Measurements from ENCODE around the gene ZNF846.

GRCh38 chr19:9808855-9809824 is 40.6 kb upstream of the ZNF846 start:
- TF ChIP-seq MTA3 (IDR thresholded peaks at IDR 0.05; ENCODE audit: borderline replicate concordance, low read length) (no peak), BHLHE40 (IDR thresholded peaks at IDR 0.05; ENCODE audit: borderline replicate concordance in 1 of 2, low read depth in 2 of 2, low read length in 1 of 2) (0 out of 4 replicates have a peak, but pooled peaks of 1 of the 2 experiments have one; percentile 22), SUZ12 (IDR thresholded peaks at IDR 0.05; ENCODE audit: unreplicated experiment) (no peak), POLR2A (IDR thresholded peaks at IDR 0.05; ENCODE audit: low read depth, low read length) (no peak)
- TF ChIP-seq, protein P1, sequence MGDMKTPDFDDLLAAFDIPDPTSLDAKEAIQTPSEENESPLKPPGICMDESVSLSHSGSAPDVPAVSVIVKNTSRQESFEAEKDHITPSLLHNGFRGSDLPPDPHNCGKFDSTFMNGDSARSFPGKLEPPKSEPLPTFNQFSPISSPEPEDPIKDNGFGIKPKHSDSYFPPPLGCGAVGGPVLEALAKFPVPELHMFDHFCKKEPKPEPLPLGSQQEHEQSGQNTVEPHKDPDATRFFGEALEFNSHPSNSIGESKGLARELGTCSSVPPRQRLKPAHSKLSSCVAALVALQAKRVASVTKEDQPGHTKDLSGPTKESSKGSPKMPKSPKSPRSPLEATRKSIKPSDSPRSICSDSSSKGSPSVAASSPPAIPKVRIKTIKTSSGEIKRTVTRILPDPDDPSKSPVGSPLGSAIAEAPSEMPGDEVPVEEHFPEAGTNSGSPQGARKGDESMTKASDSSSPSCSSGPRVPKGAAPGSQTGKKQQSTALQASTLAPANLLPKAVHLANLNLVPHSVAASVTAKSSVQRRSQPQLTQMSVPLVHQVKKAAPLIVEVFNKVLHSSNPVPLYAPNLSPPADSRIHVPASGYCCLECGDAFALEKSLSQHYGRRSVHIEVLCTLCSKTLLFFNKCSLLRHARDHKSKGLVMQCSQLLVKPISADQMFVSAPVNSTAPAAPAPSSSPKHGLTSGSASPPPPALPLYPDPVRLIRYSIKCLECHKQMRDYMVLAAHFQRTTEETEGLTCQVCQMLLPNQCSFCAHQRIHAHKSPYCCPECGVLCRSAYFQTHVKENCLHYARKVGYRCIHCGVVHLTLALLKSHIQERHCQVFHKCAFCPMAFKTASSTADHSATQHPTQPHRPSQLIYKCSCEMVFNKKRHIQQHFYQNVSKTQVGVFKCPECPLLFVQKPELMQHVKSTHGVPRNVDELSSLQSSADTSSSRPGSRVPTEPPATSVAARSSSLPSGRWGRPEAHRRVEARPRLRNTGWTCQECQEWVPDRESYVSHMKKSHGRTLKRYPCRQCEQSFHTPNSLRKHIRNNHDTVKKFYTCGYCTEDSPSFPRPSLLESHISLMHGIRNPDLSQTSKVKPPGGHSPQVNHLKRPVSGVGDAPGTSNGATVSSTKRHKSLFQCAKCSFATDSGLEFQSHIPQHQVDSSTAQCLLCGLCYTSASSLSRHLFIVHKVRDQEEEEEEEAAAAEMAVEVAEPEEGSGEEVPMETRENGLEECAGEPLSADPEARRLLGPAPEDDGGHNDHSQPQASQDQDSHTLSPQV (IDR thresholded peaks at IDR 0.05), result no peak

Measured in GM12878 (cell line).